GM19238 (cell line): ENCODE measurements around the gene GCLC.

ENCODE experiments used
- DNase-seq: peaks from one replicate; pipeline ENCODE4 v3.0.0; 2011; ENCODE audit warnings: low spot score; ENCODE audit not compliant: insufficient read length

The GCLC gene

DNA sequence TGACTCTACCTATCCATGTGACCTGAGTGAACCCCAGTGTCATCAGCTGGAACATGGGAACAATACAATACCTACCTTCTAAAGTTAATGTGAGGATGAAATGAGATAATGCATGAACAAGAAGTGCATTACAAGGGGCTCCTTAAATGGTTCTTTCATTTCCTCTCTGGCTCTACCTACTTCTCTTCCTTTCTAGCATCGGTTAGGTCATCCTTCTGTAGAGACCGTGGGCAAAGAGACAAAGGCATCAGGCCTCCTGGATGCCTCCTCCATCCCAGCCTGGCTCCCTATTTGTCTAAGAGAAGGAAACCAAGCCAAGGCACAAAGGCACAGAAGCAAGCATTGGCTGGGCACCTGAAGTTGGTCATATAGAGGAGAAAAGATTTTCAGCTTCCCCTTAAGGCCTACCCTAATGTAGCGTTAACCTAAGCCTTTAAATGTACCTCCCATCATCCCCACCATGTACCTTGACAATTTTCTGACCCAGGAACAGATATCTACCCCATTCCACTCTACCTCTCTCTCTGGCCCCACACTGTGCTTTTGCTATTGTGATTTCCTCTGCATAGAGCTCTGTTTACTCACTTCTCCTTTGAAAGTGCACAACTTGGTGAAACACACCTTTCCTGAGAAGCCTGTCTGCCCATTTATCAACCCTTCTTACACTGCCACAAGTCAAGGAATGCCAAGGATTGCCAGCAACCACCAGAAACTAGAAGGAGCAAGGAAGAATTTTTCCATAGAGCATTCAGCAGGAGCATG, 86.6 kb downstream of the GCLC start:
- no peak for DNase-seq

DNA sequence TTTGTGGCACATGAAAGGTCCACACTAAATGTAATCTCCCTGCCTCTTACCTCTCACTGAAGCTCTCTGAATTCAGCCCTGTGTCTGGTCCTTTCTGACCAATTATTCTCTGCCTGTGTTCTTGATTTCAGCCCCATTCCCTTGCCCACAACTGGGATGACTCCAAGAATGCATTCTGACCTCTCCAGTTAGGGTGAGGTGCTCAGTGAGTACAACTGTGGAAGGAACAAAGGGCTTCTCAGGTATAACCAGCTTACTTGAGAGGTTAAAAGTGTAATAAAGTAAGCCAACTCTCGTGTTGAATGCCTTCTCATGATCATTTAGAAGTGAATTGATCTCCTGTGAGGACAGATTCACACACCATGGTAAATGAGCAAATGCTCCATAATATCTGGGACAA, 88.1 kb downstream of the GCLC start:
- no peak for DNase-seq

DNA sequence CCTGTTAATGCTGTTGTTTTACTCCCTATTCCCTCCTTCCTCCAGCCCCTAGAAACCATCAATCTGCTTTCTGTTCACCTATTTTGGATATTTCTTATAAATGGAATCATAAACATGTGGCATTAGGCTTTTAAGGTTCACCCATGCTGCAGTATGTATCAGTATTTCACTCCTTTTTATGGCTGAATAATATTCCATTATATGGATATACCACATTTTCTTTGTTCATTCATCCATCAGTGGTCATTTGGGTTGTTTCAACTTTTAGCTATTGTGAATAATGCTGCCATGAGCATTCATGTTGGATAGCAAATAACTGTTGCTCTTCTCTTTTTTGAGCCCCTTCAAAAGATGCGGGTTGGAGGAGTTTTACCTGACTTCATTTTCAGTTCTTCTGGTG, 89.2 kb downstream of the GCLC start:
- DNase-seq: no peak

DNA sequence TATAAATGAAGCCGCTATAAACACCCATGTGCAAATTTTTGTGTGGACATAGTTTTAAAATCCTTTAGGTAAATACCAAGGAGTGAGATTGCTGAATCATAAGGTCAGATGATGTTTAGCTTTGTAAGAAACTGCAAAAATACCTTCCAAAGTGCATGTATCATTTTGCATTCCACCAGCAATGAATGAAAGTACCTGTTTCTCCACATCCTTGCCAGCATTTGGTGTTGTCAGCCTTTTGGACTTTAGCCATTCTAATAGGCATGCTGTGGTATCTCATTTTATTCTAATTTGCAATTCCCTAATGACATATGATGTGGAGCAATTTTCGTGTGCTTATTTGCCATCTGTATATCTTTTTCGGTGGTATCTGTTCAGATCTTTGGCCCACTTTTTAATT, 93.7 kb downstream of the GCLC start:
- no peak for DNase-seq

DNA sequence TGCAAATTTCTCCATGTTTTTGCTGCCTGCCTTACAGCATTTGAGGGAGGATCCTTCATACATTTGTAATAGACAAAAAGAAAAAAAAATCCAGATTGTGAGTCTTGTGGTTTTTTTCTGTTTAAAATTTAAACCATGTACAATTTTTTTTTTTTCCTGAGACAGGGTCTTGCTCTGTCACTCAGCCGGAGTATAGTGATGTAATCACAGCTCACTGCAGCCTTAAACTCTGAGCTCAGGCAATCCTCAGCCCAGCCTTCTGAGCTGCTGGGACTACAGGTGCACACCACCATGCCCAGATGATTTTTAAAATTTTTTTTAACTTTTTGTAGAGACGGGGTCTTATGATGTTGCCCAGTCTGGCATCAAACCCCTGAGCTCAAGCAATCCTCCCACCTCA, 97.0 kb downstream of the GCLC start:
- DNase-seq: no peak
